Stimulated activated CD4-positive, alpha-beta T cell treated with anti-CD3 and anti-CD28 coated beads, Interleukin-12 subunit alpha, Interleukin-12 subunit beta, amount 100 ng/mL, for 4 hours (primary cell): ENCODE measurements around the gene RFTN2.
"Not testable (repeated sequence)": the region's sequence is repeated elsewhere in the genome, so short reads cannot be mapped to it uniquely, and the experiment has no call there.

Experiments
- DNase-seq: peaks from one replicate; pipeline ENCODE4 v3.0.0-alpha.2; 2020

Gene RFTN2

GRCh38 chr2:197600306-197600705 lies 75.1 kb downstream of the RFTN2 start:
- no peak for DNase-seq

DNA sequence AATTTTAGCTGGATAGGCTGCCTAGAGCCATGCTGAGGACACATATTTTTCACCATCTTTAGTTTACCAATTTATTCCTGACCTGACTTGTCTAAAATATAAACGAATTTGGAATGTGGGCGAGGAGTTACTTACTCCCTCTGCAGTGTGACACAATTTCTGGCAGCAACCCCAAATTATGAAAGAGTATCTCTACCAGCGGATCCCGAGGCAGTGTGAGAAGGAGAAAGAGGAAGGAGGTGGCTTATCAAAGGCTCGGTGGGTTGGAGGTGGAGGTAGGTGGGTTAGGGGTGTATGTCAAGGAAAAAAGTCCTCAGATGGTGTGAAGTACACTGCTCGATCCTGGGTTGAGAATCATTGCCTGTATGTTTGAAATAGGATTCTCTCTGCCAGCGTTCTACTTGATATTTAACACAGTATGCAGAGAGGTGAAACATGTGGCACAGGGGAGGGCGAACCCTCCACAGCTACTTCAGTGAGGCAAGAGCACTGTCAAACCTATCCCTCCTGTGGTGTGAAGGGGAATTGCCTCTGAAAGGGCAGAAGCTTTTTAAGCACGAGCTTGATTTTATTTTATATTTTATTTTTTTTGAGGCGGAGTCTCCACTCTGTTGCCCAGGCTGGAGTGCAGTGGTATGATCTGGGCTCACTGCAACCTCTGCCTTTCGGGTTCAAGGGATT lies 76.0 kb downstream of the RFTN2 start:
- DNase-seq: peak; percentile 4

DNA sequence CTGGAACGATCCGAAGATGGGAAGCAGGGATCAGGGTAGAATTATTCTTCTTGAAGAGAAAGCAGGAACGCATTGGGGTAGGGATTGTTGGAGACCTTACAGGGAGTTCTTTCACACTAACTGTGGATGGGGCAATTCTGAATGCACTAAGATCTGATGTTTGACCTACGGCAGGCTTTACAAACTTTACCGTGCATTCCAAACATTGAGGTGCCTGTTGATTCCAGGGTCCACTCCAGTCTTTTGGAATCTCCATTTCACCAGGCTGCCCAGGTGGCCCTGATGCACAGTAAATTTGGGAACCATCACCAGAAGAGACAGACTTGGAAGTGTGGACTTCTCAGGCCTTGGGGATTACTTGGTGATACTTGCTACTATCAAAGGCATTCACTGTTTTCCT lies 76.9 kb downstream of the RFTN2 start:
- DNase-seq: no peak

DNA sequence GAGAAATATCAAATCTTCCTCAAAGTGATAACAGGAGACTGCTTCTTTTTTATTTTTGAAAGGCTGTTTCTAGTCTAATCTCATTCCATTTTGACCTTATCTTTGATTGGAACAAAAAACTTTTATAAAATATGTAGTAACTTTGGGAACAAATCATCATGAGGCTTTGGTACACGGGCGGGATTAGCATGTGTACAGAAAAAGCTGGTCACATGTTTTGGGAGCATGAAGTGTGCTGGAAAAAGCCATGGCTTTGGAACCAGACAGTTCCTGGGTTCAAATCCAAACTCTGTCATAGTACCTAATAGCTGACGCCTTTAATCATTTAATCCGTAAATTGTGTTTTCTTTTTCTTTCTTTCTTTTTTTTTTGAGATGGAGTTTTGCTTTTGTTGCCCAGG lies 78.2 kb downstream of the RFTN2 start:
- DNase-seq: no peak

- no peak for DNase-seq
Measured at GRCh38 chr2:197596766-197597165, 78.6 kb downstream of the RFTN2 start.

GRCh38 chr2:197591339-197592072 lies 83.9 kb downstream of the RFTN2 start:
- no peak for DNase-seq

DNA sequence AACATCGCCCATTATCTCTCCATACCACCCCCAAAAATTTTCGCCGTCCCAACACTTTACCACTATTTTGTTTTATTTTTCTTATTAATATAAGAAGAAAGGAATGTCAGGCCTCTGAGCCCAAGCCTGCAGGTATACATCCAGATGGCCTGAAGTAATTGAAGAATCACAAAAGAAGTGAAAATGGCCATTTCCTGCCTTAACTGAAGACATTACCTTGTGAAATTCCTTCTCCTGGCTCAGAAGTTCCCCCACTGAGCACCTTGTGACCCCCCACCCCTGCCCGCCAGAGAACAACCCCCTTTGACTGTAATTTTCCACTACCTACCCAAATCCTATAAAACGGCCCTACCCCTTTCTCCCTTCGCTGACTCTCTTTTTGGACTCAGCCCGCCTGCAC lies 88.1 kb downstream of the RFTN2 start:
- DNase-seq: not testable (repeated sequence)

- not testable (repeated sequence) for DNase-seq
Measured at GRCh38 chr2:197580166-197580565, 95.2 kb downstream of the RFTN2 start.

GRCh38 chr2:197578294-197578693 lies 97.1 kb downstream of the RFTN2 start:
- DNase-seq: not testable (repeated sequence)

DNA sequence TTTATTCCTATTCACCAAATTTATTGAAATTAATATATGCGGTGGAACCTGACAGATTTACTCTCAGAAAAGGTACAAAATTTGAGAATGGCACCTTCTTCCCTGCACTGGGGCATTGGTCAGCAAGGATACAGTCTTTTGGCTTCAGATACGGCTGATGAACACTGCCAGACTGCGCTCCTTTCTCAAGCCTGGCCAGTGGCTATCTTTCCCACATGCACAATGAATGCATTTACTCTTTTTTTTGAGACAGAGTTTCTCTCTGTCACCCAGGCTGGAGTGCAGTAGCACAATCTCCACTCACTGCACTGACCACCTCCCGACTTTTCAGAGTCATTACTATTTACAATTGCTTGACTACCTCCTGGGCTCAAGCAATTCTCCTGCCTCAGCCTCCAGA lies 97.9 kb downstream of the RFTN2 start:
- DNase-seq: no peak

DNA sequence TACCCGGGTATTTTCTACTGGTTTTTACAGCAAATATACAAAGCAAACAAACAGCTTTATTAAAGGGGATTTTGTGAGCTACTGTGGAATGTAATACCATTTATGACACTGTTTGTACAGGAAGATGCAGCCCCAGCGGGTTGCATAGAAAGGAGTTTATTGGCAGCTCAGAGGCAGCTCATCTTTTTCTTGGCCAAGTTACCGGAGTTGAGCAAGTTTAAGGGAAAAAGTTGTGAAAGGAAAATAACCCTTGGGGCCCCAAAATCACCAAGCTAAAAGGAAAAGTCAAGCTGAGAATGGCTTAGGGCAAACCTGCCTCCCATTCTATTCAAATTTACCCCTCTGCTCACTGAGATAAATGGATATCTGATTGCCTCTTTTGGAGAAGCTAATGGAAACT lies 98.8 kb downstream of the RFTN2 start:
- DNase-seq: no peak

- no peak for DNase-seq
Measured at GRCh38 chr2:197575987-197576386, 99.4 kb downstream of the RFTN2 start.

GRCh38 chr2:197573608-197574007 lies 101.8 kb downstream of the RFTN2 start:
- no peak for DNase-seq

GRCh38 chr2:197571627-197572271 lies 103.6 kb downstream of the RFTN2 start:
- no peak for DNase-seq

GRCh38 chr2:197560146-197560665 lies 115.2 kb downstream of the RFTN2 start:
- no peak for DNase-seq

GRCh38 chr2:197559681-197560080 lies 115.7 kb downstream of the RFTN2 start:
- DNase-seq: no peak

- no peak for DNase-seq
Measured at GRCh38 chr2:197558393-197558792, 117.0 kb downstream of the RFTN2 start.

DNA sequence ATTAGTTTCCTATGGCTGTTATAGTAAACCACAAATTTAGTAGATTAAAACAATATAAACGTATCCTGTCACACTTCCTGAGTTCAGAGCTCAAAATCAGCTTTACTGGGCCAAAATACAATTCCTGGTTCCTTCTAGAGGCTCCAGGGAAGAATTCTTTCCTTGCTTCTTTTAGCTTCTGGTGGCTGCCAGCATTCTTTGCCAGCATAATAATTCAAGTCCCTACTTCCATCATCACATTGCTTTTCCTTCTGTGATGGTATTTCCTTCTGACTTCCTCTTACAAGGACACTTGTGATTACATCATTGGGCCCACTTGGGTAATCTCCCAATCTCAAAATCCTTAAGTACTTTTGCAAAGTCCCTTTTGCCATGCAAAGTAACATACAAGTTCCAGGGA lies 118.9 kb downstream of the RFTN2 start:
- no peak for DNase-seq

GRCh38 chr2:197555467-197555866 lies 119.9 kb downstream of the RFTN2 start:
- DNase-seq: no peak

DNA sequence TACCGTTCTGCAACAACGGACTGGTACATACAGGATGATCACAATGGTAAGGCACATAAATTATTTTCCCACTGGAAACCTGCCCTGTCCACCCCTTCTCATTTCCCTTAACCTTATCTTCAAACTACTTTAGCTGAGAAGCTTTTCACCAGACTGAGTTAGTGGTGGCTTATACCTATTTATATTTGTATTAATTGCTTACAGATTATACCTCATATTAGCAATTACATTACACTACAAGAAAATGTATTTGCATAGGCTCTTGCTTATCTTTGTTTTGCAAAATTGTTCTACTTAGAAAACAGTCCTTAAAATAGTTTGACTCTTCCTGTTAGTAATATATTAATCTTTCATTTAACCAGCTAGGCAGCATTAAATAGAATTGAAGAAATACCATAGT lies 124.1 kb downstream of the RFTN2 start:
- DNase-seq: not testable (repeated sequence)

DNA sequence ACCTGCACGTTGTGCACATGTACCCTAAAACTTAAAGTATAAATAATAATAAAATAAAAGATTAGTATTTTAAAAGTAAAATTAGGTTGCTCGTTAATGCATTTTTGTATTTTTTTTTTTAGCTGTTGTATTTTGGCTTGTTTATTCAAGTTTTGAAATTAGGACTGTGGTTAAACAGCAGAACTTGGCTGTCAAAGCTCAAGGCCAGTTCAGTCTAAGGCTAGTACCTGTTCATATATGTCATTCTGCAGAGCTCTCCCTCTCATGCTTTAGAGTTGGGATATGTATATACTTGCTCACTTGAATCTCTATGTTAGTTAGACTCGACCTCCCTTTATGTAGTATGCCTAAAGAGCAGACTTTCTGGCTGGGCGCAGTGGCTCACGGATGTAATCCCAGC lies 126.8 kb downstream of the RFTN2 start:
- no peak for DNase-seq

DNA sequence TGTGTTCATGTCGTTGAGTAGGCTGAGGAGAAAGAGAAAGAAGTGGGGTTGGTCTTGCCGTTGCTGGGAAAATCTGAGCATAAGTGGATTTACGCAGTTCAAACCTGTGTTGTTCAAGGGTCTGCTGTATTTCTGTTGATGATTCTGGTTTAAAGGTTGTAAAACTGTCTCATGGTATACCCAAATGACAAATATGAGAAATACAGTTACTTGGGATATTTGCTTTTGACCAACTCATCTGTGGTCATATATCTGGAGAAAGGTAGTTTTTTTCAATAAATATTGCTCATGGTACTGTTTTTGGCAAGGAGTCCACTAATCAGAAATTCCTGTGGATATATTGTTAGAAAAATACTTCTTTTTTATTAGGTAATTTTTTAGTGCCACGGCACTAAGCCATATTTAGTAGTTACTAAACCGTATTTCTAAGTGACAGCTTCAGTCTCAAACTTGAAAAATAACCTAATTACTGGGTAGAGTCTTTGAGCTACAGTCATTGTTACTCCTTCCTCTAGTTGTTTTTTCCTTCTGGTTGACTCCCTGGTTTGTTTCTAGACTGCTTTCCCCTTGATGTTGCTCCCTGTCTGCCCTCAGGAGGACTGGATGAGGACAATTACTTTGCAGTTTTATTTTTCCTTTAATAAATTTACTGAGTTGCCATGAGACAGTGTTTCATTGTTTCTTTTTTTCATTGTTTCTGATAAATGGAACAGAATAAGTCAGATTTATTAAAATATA lies 128.1 kb downstream of the RFTN2 start:
- DNase-seq: no peak

- DNase-seq: no peak
Measured at GRCh38 chr2:197543206-197543605, 132.2 kb downstream of the RFTN2 start.
